DND-41 (cell line): ENCODE results near the gene PTPRN2.

Experiments used
- EZH2 ChIP-seq: IDR thresholded peaks from 3 replicates; pipeline ENCODE4 v1.6.1; 2012; ENCODE audit warnings: borderline replicate concordance, low read depth, mild to moderate bottlenecking, moderate library complexity, low read length, inconsistent platforms; ENCODE audit not compliant: severe bottlenecking
- TF ChIP-seq, protein P1 (sequence below): IDR thresholded peaks from 2 replicates; pipeline ENCODE4 v1.5.1; 2012; ENCODE audit warnings: borderline replicate concordance, low read length, moderate library complexity, mild to moderate bottlenecking; ENCODE audit not compliant: poor library complexity, severe bottlenecking; ENCODE audit errors: extremely low read depth

DNA sequence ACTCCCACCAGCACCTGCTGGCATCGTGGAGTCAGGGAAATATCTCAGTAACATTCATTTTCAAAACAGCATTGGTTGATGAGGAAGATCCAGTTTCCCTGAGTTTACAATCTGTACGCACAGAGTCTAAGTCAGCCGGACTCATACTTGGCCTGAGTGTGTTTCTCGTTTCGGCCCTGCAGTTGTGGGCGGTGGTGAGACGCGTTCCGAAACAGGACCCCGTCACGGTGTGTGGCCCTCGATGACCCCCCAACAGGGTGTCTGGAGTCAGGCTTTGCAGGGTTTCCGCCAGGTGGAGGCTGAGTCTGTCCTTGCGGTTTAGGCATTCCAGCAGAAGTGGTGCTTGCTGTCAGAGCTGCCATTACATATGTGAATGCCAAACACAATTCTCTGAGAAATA is 933.3 kb downstream of the PTPRN2 start:
- TF ChIP-seq EZH2: no peak
- TF ChIP-seq, protein P1, sequence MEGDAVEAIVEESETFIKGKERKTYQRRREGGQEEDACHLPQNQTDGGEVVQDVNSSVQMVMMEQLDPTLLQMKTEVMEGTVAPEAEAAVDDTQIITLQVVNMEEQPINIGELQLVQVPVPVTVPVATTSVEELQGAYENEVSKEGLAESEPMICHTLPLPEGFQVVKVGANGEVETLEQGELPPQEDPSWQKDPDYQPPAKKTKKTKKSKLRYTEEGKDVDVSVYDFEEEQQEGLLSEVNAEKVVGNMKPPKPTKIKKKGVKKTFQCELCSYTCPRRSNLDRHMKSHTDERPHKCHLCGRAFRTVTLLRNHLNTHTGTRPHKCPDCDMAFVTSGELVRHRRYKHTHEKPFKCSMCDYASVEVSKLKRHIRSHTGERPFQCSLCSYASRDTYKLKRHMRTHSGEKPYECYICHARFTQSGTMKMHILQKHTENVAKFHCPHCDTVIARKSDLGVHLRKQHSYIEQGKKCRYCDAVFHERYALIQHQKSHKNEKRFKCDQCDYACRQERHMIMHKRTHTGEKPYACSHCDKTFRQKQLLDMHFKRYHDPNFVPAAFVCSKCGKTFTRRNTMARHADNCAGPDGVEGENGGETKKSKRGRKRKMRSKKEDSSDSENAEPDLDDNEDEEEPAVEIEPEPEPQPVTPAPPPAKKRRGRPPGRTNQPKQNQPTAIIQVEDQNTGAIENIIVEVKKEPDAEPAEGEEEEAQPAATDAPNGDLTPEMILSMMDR: no peak
